VCaP (cell line): ENCODE measurements around the gene SPEF1.

Experiments used
- H3K27ac ChIP-seq: fragments of 450-650 bp; 2 replicates; pipeline ENCODE4 v1.5.1; 2017
- TF ChIP-seq, protein P1 (sequence below): fragments of 450-650 bp; conservative IDR thresholded peaks from 2 replicates; pipeline ENCODE4 v1.5.1; 2017; ENCODE audit warnings: mild to moderate bottlenecking, moderate library complexity

Gene SPEF1

DNA sequence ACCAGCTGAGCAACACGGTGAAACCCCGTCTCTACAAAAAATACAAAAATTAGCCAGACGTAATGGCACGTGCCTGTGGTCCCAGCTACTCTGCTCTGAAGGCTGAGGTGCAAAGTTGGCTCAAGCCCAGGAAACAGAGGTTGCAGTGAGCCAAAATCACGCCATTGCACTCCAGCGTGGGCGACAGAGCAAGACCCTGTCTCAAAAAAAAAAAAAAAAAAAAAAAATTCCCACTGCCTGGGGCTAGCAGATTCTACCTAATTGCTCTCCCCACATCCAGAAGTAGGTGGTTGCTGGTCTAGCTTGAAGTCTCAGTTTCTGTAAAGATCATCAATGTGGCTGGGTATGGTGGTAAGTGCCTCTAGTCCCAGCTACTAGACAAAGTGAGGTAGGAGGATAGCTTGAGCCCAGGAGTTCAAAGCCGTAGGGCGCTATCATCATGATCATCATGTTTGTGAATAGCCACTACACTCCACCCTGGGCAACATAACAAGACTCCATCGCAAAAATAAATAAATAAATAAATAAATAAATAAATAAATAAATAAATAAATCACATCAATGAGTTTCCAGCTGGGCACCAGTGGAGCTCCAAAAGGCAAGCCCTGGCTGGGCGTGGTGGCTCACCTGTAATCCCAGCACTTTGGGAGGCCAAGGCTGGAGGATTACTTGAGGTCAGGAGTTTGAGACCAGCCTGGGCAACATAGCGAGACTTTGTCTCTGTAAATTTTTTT, 32.8 kb upstream of the SPEF1 start:
- TF ChIP-seq, protein P1, sequence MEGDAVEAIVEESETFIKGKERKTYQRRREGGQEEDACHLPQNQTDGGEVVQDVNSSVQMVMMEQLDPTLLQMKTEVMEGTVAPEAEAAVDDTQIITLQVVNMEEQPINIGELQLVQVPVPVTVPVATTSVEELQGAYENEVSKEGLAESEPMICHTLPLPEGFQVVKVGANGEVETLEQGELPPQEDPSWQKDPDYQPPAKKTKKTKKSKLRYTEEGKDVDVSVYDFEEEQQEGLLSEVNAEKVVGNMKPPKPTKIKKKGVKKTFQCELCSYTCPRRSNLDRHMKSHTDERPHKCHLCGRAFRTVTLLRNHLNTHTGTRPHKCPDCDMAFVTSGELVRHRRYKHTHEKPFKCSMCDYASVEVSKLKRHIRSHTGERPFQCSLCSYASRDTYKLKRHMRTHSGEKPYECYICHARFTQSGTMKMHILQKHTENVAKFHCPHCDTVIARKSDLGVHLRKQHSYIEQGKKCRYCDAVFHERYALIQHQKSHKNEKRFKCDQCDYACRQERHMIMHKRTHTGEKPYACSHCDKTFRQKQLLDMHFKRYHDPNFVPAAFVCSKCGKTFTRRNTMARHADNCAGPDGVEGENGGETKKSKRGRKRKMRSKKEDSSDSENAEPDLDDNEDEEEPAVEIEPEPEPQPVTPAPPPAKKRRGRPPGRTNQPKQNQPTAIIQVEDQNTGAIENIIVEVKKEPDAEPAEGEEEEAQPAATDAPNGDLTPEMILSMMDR: no peak
- no peak overlapping the region; the same call in 1 of the 2 replicates for H3K27ac ChIP-seq

DNA sequence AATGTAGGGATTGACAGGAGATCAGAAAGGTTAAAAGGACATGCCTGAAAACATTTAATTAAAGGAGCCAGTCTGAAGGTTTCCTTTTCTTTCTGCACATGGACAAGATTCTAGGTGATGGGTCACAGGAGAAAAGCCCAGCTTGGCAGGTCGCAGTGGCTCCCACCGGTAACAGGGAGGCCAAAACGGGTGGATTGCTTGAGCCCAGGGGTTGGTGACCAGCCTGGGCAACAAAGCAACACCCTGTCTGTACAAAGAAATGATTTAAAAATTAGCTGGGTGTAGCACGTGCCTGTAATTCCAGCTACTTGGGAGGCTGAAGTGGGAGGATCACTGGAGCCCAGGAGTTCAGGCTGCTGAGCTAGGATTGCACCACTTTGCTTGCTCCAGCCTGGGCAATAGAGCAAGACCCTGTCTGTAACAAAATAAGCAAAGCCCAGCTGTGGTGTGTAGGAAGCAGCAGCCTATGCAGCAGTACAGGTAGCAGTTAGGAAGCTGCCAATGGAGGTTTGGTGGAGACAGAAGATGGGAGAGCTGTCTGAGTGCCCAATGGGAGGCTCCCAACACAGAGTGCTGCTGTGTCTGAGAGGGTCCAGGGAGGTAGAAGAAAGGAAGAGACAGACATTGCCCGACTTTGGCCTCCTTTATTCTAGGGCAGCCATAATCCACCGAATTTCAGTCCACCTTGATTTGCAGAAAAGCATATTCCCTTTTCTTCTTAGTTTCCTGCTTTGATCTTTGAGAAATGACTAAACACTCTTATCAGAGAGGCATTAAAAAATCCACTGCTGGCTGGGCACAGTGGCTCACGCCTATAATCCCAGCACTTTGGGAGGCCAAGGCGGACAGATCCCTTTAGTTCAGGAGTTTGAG, 32.0 kb upstream of the SPEF1 start:
- H3K27ac ChIP-seq: peak overlapping the region; percentile 77; the same call in 1 of the 2 replicates
- TF ChIP-seq, protein P1: no peak

DNA sequence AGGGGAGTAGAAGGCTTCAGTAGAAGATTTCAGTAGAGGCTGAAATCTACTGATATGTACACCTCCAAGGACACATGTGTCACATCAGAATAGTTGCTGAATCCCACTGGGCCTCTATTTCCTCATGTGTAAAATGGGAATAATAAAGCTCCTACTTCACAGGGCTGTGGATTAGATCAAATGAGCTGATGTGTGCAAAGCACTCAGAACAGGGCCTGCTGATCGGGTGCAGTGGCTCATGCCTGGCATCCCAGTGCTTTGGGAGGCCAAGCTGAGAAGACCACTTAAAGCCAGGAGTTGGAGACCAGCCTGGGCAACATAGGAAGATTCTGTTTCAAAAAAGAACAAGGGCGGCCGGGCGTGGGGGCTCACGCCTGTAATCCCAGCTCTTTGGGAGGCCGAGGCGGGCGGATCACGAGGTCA, 31.0 kb upstream of the SPEF1 start:
- TF ChIP-seq, protein P1: no peak
- peak overlapping the region; percentile 77 for H3K27ac ChIP-seq

DNA sequence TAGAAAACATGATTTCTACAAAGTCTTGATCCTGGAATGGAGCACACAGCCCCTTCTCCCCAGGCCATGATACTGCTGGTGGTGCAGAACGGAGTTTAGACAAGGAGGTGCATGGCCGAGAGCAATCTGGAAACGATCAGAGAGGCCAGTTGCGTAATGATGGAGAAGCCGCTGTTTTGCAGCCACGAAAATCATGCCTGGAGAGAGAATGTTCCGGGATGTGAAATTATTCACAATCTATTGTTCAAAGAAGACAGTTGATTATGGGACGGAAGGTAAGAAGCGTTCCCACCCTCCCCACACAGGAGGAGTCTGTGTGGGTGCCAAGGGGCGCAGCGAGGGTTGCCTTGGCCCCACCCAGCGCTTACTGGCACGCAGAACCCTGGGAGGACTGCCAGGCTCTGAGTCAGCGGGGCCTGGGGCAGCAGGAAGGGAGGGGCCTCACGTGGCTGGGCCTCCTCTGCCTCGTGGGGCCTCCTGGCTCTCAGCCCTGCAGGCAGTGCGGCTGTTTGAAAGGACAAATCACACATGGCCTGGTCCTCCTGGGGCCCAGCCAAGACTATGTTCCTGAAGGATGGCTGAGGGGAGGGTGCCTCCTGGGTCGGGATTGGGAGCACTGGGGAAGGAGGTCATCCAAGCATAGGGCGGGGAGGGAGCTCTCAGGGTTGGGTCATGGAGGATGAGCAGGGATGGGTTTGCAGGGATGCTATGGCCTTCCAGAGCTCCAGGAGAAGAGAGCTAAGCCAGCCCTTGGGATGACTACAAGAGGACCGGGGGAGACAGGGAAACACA, 30.4 kb upstream of the SPEF1 start:
- H3K27ac ChIP-seq: peak overlapping the region; percentile 77
- TF ChIP-seq, protein P1: no peak

DNA sequence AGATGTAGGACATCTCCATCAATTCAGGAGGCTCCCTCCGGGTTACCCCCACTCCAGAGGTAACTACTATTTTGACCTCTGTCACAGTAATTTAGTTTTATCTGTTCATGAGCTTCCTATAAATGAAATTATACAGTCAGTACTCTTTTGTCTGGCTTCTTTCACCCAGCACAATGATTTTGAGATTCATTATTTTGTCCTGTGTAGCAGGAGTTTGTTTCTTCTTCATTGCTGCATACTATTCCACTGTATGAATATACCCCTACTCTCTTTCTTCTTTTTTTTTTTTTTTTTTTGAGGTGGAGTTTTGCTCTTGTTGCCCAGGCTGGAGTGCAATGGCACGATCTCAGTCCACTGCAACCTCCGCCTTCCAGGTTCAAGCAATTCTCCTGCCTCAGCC, 27.3 kb upstream of the SPEF1 start:
- TF ChIP-seq, protein P1: no peak
- H3K27ac ChIP-seq: peak overlapping the region; percentile 92

DNA sequence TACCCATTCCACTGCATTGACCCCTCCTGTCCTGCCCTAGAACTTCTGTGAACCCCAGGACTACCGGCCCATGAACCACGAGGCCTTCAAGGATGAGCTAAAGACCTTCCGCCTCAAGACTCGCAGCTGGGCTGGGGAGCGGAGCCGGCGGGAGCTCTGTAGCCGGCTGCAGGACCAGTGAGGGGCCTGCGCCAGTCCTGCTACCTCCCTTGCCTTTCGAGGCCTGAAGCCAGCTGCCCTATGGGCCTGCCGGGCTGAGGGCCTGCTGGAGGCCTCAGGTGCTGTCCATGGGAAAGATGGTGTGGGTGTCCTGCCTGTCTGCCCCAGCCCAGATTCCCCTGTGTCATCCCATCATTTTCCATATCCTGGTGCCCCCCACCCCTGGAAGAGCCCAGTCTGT, 23.5 kb upstream of the SPEF1 start:
- peak overlapping the region; percentile 92 for H3K27ac ChIP-seq
- TF ChIP-seq, protein P1: no peak
